IPS-18a (cell line): ENCODE results near the gene NLGN1.

Source experiments
- H3K27ac ChIP-seq: one replicate; pipeline ENCODE4 v1.5.1; 2013; ENCODE audit warnings: low read length
- H3K27me3 ChIP-seq: one replicate; pipeline ENCODE4 v1.6.1; 2013; ENCODE audit warnings: mild to moderate bottlenecking, low read length; ENCODE audit not compliant: control insufficient read depth, insufficient read depth
- H3K36me3 ChIP-seq: one replicate; pipeline ENCODE4 v1.6.1; 2013; ENCODE audit warnings: low read depth, low read length; ENCODE audit not compliant: control insufficient read depth
- H3K4me1 ChIP-seq: one replicate; pipeline ENCODE4 v1.6.1; 2013; ENCODE audit warnings: low read depth, low read length; ENCODE audit not compliant: control insufficient read depth
- H3K4me3 ChIP-seq: one replicate; pipeline ENCODE4 v1.5.1; 2013; ENCODE audit warnings: low read length
- H3K9ac ChIP-seq: one replicate; pipeline ENCODE4 v1.6.1; 2013; ENCODE audit warnings: mild to moderate bottlenecking, low read length, moderate library complexity
- H3K9me3 ChIP-seq: one replicate; pipeline ENCODE4 v1.6.1; 2013; ENCODE audit warnings: low read depth, low read length; ENCODE audit not compliant: control insufficient read depth

Gene NLGN1

GRCh38 chr3:173869766-173870165 is 472.2 kb downstream of the NLGN1 start:
- no peak overlapping the region for H3K9ac ChIP-seq
- peaks cover 12% of the 10 kb centered on the region for H3K4me1 ChIP-seq
- no peak overlapping the region for H3K4me3 ChIP-seq
- H3K27ac ChIP-seq, result no peak overlapping the region
- no peaks in the 10 kb centered on the region for H3K9me3 ChIP-seq
- no peaks in the 10 kb centered on the region for H3K36me3 ChIP-seq
- H3K27me3 ChIP-seq, result no peaks in the 10 kb centered on the region

GRCh38 chr3:173870976-173871375 is 473.4 kb downstream of the NLGN1 start:
- Histone ChIP-seq H3K27me3 (no peaks in the 10 kb centered on the region), H3K27ac (no peak overlapping the region), H3K4me3 (no peak overlapping the region), H3K36me3 (no peaks in the 10 kb centered on the region), H3K4me1 (peaks cover 6% of the 10 kb centered on the region), H3K9me3 (no peaks in the 10 kb centered on the region), H3K9ac (no peak overlapping the region)

- Histone ChIP-seq H3K27me3 (no peaks in the 10 kb centered on the region), H3K4me1 (no peaks in the 10 kb centered on the region), H3K27ac (no peak overlapping the region), H3K4me3 (no peak overlapping the region), H3K36me3 (no peaks in the 10 kb centered on the region), H3K9ac (no peak overlapping the region), H3K9me3 (no peaks in the 10 kb centered on the region)
Measured at GRCh38 chr3:173875790-173876189, 478.2 kb downstream of the NLGN1 start.

GRCh38 chr3:173876476-173876875 is 478.9 kb downstream of the NLGN1 start:
- no peaks in the 10 kb centered on the region for H3K36me3 ChIP-seq
- no peaks in the 10 kb centered on the region for H3K9me3 ChIP-seq
- no peak overlapping the region for H3K9ac ChIP-seq
- no peaks in the 10 kb centered on the region for H3K27me3 ChIP-seq
- H3K4me3 ChIP-seq, result no peak overlapping the region
- no peaks in the 10 kb centered on the region for H3K4me1 ChIP-seq
- H3K27ac ChIP-seq, result no peak overlapping the region

GRCh38 chr3:173887888-173888287 is 490.3 kb downstream of the NLGN1 start:
- Histone ChIP-seq H3K4me1 (peaks cover 5% of the 10 kb centered on the region), H3K9ac (no peak overlapping the region), H3K4me3 (no peak overlapping the region), H3K36me3 (no peaks in the 10 kb centered on the region), H3K27me3 (no peaks in the 10 kb centered on the region), H3K27ac (no peak overlapping the region), H3K9me3 (no peaks in the 10 kb centered on the region)

GRCh38 chr3:173889596-173889995 is 492.1 kb downstream of the NLGN1 start:
- Histone ChIP-seq H3K27me3 (no peaks in the 10 kb centered on the region), H3K4me1 (peaks cover 5% of the 10 kb centered on the region), H3K9me3 (no peaks in the 10 kb centered on the region), H3K36me3 (no peaks in the 10 kb centered on the region), H3K27ac (no peak overlapping the region), H3K9ac (no peak overlapping the region), H3K4me3 (no peak overlapping the region)

- H3K27ac ChIP-seq, result no peak overlapping the region
Measured at GRCh38 chr3:173890091-173890490, 492.5 kb downstream of the NLGN1 start.

GRCh38 chr3:173891272-173892100 is 493.9 kb downstream of the NLGN1 start:
- no peaks in the 10 kb centered on the region for H3K9me3 ChIP-seq
- no peak overlapping the region for H3K27ac ChIP-seq
- no peak overlapping the region for H3K9ac ChIP-seq
- no peaks in the 10 kb centered on the region for H3K36me3 ChIP-seq
- H3K4me3 ChIP-seq, result no peak overlapping the region
- H3K27me3 ChIP-seq, result no peaks in the 10 kb centered on the region
- peaks cover 5% of the 10 kb centered on the region for H3K4me1 ChIP-seq

More at GRCh38 chr3:173890091-173890490, 492.5 kb downstream of the NLGN1 start:
- Histone ChIP-seq H3K27me3 (no peaks in the 10 kb centered on the region), H3K4me1 (peaks cover 5% of the 10 kb centered on the region), H3K36me3 (no peaks in the 10 kb centered on the region), H3K9me3 (no peaks in the 10 kb centered on the region), H3K9ac (no peak overlapping the region), H3K4me3 (no peak overlapping the region)

GRCh38 chr3:173892547-173892946 is 495.0 kb downstream of the NLGN1 start:
- no peak overlapping the region for H3K27ac ChIP-seq
- no peak overlapping the region for H3K4me3 ChIP-seq
- no peaks in the 10 kb centered on the region for H3K9me3 ChIP-seq
- H3K36me3 ChIP-seq, result no peaks in the 10 kb centered on the region
- peaks cover 5% of the 10 kb centered on the region for H3K4me1 ChIP-seq
- no peak overlapping the region for H3K9ac ChIP-seq
- H3K27me3 ChIP-seq, result no peaks in the 10 kb centered on the region

- H3K9ac ChIP-seq, result no peak overlapping the region
- no peaks in the 10 kb centered on the region for H3K27me3 ChIP-seq
- H3K4me1 ChIP-seq, result peaks cover 5% of the 10 kb centered on the region
- no peaks in the 10 kb centered on the region for H3K9me3 ChIP-seq
- no peak overlapping the region for H3K4me3 ChIP-seq
- no peaks in the 10 kb centered on the region for H3K36me3 ChIP-seq
- H3K27ac ChIP-seq, result no peak overlapping the region
Measured at GRCh38 chr3:173893066-173893465, 495.5 kb downstream of the NLGN1 start.

- Histone ChIP-seq H3K36me3 (no peaks in the 10 kb centered on the region), H3K9ac (no peak overlapping the region), H3K27ac (no peak overlapping the region), H3K4me3 (no peak overlapping the region), H3K4me1 (peaks cover 5% of the 10 kb centered on the region), H3K9me3 (no peaks in the 10 kb centered on the region), H3K27me3 (no peaks in the 10 kb centered on the region)
Measured at GRCh38 chr3:173893835-173894234, 496.3 kb downstream of the NLGN1 start.

GRCh38 chr3:173897631-173898030 is 500.1 kb downstream of the NLGN1 start:
- Histone ChIP-seq H3K9me3 (no peaks in the 10 kb centered on the region), H3K27ac (no peak overlapping the region), H3K9ac (no peak overlapping the region), H3K27me3 (no peaks in the 10 kb centered on the region), H3K4me3 (no peak overlapping the region), H3K4me1 (no peaks in the 10 kb centered on the region), H3K36me3 (no peaks in the 10 kb centered on the region)
